ENCODE data around the gene USP47. TPM values are rescaled to one million over a fixed set of nuclear protein-coding genes. Genes with fewer than 3 reads are reported as not detected.
A peak's percentile ranks its signal among the peaks of the same experiment; 100 is the strongest.

The USP47 gene
- total and polyA plus RNA-seq, 5 donors from 2014 or later: 35.7 to 79.0 (median 41.8) TPM

GRCh38 chr11:11977206-11977938 is 135.6 kb downstream of the USP47 start:
- no peak overlapping the region for H3K4me3 ChIP-seq (ENCODE audit: low read depth, low read length)
- H3K27me3 ChIP-seq (ENCODE audit: control insufficient read depth, insufficient read depth, low read length): no peaks in the 10 kb centered on the region
- Mint-ChIP-seq H3K36me3 (no peaks in the 10 kb centered on the region), H3K4me1 (peaks cover 0 to 7% (median 2%) of the 10 kb centered on the region in 4 donors), H3K4me3 (no peak overlapping the region), H3K27me3 (no peaks in the 10 kb centered on the region), H3K9me3 (no peaks in the 10 kb centered on the region), H3K27ac (peak overlapping the region in 1 of 3 donors; percentile 93)
- no peaks in the 10 kb centered on the region for H3K4me1 ChIP-seq (ENCODE audit: control insufficient read depth, insufficient read depth, low read length, poor library complexity, severe bottlenecking)
- DNase-seq (no peak), ATAC-seq (ENCODE audit: low read depth in 2 of 2) (no peak)
- H3K9me3 ChIP-seq (ENCODE audit: control insufficient read depth in 2 of 2, low read length in 2 of 2): no peaks in the 10 kb centered on the region
- H3K27ac ChIP-seq (ENCODE audit: insufficient read depth, low read length, poor library complexity, severe bottlenecking): no peak overlapping the region
- H3K36me3 ChIP-seq (ENCODE audit: control insufficient read depth, insufficient read depth, low read length): no peaks in the 10 kb centered on the region

GRCh38 chr11:11978098-11978637 is 136.4 kb downstream of the USP47 start:
- ATAC-seq (ENCODE audit: low read depth in 2 of 2) (no peak), DNase-seq (no peak)
- no peaks in the 10 kb centered on the region for H3K9me3 Mint-ChIP-seq
- no peaks in the 10 kb centered on the region for H3K27me3 ChIP-seq (ENCODE audit: control insufficient read depth, insufficient read depth, low read length)
- H3K27ac ChIP-seq (ENCODE audit: insufficient read depth, low read length, poor library complexity, severe bottlenecking): no peak overlapping the region
- peaks cover 0 to 7% (median 2%) of the 10 kb centered on the region in 4 donors for H3K4me1 Mint-ChIP-seq
- no peak overlapping the region for H3K27ac Mint-ChIP-seq
- H3K4me3 ChIP-seq (ENCODE audit: low read depth, low read length): no peak overlapping the region
- no peaks in the 10 kb centered on the region for H3K27me3 Mint-ChIP-seq
- H3K36me3 Mint-ChIP-seq: no peaks in the 10 kb centered on the region
- H3K4me3 Mint-ChIP-seq: no peak overlapping the region
- no peaks in the 10 kb centered on the region for H3K36me3 ChIP-seq (ENCODE audit: control insufficient read depth, insufficient read depth, low read length)
- no peaks in the 10 kb centered on the region for H3K4me1 ChIP-seq (ENCODE audit: control insufficient read depth, insufficient read depth, low read length, poor library complexity, severe bottlenecking)
- no peaks in the 10 kb centered on the region for H3K9me3 ChIP-seq (ENCODE audit: control insufficient read depth in 2 of 2, low read length in 2 of 2)

- Histone ChIP-seq H3K27me3 (ENCODE audit: control insufficient read depth, insufficient read depth, low read length) (no peaks in the 10 kb centered on the region), H3K9me3 (ENCODE audit: control insufficient read depth in 2 of 2, low read length in 2 of 2) (no peaks in the 10 kb centered on the region), H3K36me3 (ENCODE audit: control insufficient read depth, insufficient read depth, low read length) (no peaks in the 10 kb centered on the region), H3K4me3 (ENCODE audit: low read depth, low read length) (no peak overlapping the region), H3K27ac (ENCODE audit: insufficient read depth, low read length, poor library complexity, severe bottlenecking) (no peak overlapping the region), H3K4me1 (ENCODE audit: control insufficient read depth, insufficient read depth, low read length, poor library complexity, severe bottlenecking) (no peaks in the 10 kb centered on the region)
- Mint-ChIP-seq H3K36me3 (no peaks in the 10 kb centered on the region), H3K27me3 (no peaks in the 10 kb centered on the region), H3K27ac (no peak overlapping the region), H3K4me3 (no peak overlapping the region), H3K9me3 (no peaks in the 10 kb centered on the region), H3K4me1 (peaks cover 0 to 7% (median 2%) of the 10 kb centered on the region in 4 donors)
- ATAC-seq (ENCODE audit: low read depth in 2 of 2): no peak
- DNase-seq: no peak
Measured at GRCh38 chr11:11978792-11979487, 137.2 kb downstream of the USP47 start.

- no peak overlapping the region for H3K27ac ChIP-seq (ENCODE audit: insufficient read depth, low read length, poor library complexity, severe bottlenecking)
- Mint-ChIP-seq H3K27me3 (no peaks in the 10 kb centered on the region), H3K9me3 (no peaks in the 10 kb centered on the region), H3K4me3 (no peak overlapping the region), H3K4me1 (peaks cover 0 to 7% (median 2%) of the 10 kb centered on the region in 4 donors), H3K27ac (no peak overlapping the region), H3K36me3 (no peaks in the 10 kb centered on the region)
- H3K4me1 ChIP-seq (ENCODE audit: control insufficient read depth, insufficient read depth, low read length, poor library complexity, severe bottlenecking): no peaks in the 10 kb centered on the region
- ATAC-seq (ENCODE audit: low read depth in 2 of 2) (no peak), DNase-seq (no peak)
- no peaks in the 10 kb centered on the region for H3K27me3 ChIP-seq (ENCODE audit: control insufficient read depth, insufficient read depth, low read length)
- no peak overlapping the region for H3K4me3 ChIP-seq (ENCODE audit: low read depth, low read length)
- no peaks in the 10 kb centered on the region for H3K36me3 ChIP-seq (ENCODE audit: control insufficient read depth, insufficient read depth, low read length)
- H3K9me3 ChIP-seq (ENCODE audit: control insufficient read depth in 2 of 2, low read length in 2 of 2): no peaks in the 10 kb centered on the region
Measured at GRCh38 chr11:11979488-11980117, 137.8 kb downstream of the USP47 start.

GRCh38 chr11:11980200-11980599 is 138.4 kb downstream of the USP47 start:
- peaks cover 0 to 4% (median 2%) of the 10 kb centered on the region in 4 donors for H3K4me1 Mint-ChIP-seq
- Histone ChIP-seq H3K4me3 (ENCODE audit: low read depth, low read length) (no peak overlapping the region), H3K4me1 (ENCODE audit: control insufficient read depth, insufficient read depth, low read length, poor library complexity, severe bottlenecking) (no peaks in the 10 kb centered on the region), H3K27me3 (ENCODE audit: control insufficient read depth, insufficient read depth, low read length) (no peaks in the 10 kb centered on the region), H3K36me3 (ENCODE audit: control insufficient read depth, insufficient read depth, low read length) (no peaks in the 10 kb centered on the region), H3K27ac (ENCODE audit: insufficient read depth, low read length, poor library complexity, severe bottlenecking) (no peak overlapping the region), H3K9me3 (ENCODE audit: control insufficient read depth in 2 of 2, low read length in 2 of 2) (no peaks in the 10 kb centered on the region)
- no peak overlapping the region for H3K4me3 Mint-ChIP-seq
- ATAC-seq (ENCODE audit: low read depth in 2 of 2) (no peak), DNase-seq (no peak)
- no peak overlapping the region for H3K27ac Mint-ChIP-seq
- H3K36me3 Mint-ChIP-seq: no peaks in the 10 kb centered on the region
- peaks cover 0 to under 1% (median 0%) of the 10 kb centered on the region in 7 donors for H3K9me3 Mint-ChIP-seq
- no peaks in the 10 kb centered on the region for H3K27me3 Mint-ChIP-seq

GRCh38 chr11:11980841-11981308 is 139.1 kb downstream of the USP47 start:
- Histone ChIP-seq H3K4me3 (ENCODE audit: low read depth, low read length) (no peak overlapping the region), H3K27ac (ENCODE audit: insufficient read depth, low read length, poor library complexity, severe bottlenecking) (no peak overlapping the region), H3K4me1 (ENCODE audit: control insufficient read depth, insufficient read depth, low read length, poor library complexity, severe bottlenecking) (no peaks in the 10 kb centered on the region), H3K27me3 (ENCODE audit: control insufficient read depth, insufficient read depth, low read length) (no peaks in the 10 kb centered on the region), H3K9me3 (ENCODE audit: control insufficient read depth in 2 of 2, low read length in 2 of 2) (no peaks in the 10 kb centered on the region), H3K36me3 (ENCODE audit: control insufficient read depth, insufficient read depth, low read length) (no peaks in the 10 kb centered on the region)
- DNase-seq (no peak), ATAC-seq (ENCODE audit: low read depth in 2 of 2) (no peak)
- no peaks in the 10 kb centered on the region for H3K36me3 Mint-ChIP-seq
- H3K4me1 Mint-ChIP-seq: peaks cover 0 to 3% (median under 1%) of the 10 kb centered on the region in 4 donors
- no peaks in the 10 kb centered on the region for H3K27me3 Mint-ChIP-seq
- H3K27ac Mint-ChIP-seq: no peak overlapping the region
- no peak overlapping the region for H3K4me3 Mint-ChIP-seq
- peaks cover 0 to 2% (median 0%) of the 10 kb centered on the region in 7 donors for H3K9me3 Mint-ChIP-seq

GRCh38 chr11:11981364-11981763 is 139.6 kb downstream of the USP47 start:
- Mint-ChIP-seq H3K27ac (no peak overlapping the region), H3K4me3 (no peak overlapping the region), H3K27me3 (no peaks in the 10 kb centered on the region), H3K4me1 (peaks cover 0 to 2% (median 0%) of the 10 kb centered on the region in 4 donors), H3K36me3 (no peaks in the 10 kb centered on the region), H3K9me3 (peaks cover 0 to 2% (median 0%) of the 10 kb centered on the region in 7 donors)
- Histone ChIP-seq H3K4me1 (ENCODE audit: control insufficient read depth, insufficient read depth, low read length, poor library complexity, severe bottlenecking) (no peaks in the 10 kb centered on the region), H3K4me3 (ENCODE audit: low read depth, low read length) (no peak overlapping the region), H3K27me3 (ENCODE audit: control insufficient read depth, insufficient read depth, low read length) (no peaks in the 10 kb centered on the region), H3K36me3 (ENCODE audit: control insufficient read depth, insufficient read depth, low read length) (no peaks in the 10 kb centered on the region), H3K27ac (ENCODE audit: insufficient read depth, low read length, poor library complexity, severe bottlenecking) (no peak overlapping the region), H3K9me3 (ENCODE audit: control insufficient read depth in 2 of 2, low read length in 2 of 2) (no peaks in the 10 kb centered on the region)
- no peak for ATAC-seq (ENCODE audit: low read depth in 2 of 2)
- no peak for DNase-seq
